GM18861 (cell line): ENCODE results near the gene USP36.

Experiments
- ATAC-seq: cut with Tn5 transposase; IDR thresholded peaks from one replicate; pipeline ENCODE4 v1.9.1; 2021; ENCODE audit not compliant: unreplicated experiment

The USP36 gene

GRCh38 chr17:78839235-78839761 is 1.3 kb downstream of the USP36 start:
- ATAC-seq, result no peak

GRCh38 chr17:78838574-78839005 is 2.0 kb downstream of the USP36 start:
- ATAC-seq, result no peak

GRCh38 chr17:78836420-78837021 is 4.1 kb downstream of the USP36 start:
- ATAC-seq, result no peak

- no peak for ATAC-seq
Observed at GRCh38 chr17:78834571-78834970, 6.0 kb downstream of the USP36 start.

DNA sequence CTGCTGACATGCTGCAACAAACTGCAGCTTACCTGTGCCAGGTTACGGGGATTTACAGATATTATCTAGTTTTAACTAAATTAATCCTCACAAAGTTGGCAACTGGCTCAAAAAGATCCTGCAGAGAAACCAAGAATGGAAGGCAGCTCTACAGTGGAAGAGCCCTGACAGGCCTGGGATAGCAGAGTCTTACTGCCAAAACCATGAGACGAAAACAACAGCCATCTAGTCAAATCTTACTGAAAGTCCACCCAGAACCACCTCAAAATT is 8.1 kb downstream of the USP36 start:
- no peak for ATAC-seq

GRCh38 chr17:78831688-78832540 is 8.7 kb downstream of the USP36 start:
- ATAC-seq, result no peak

- ATAC-seq, result no peak
Observed at GRCh38 chr17:78829477-78829876, 11.1 kb downstream of the USP36 start.

DNA sequence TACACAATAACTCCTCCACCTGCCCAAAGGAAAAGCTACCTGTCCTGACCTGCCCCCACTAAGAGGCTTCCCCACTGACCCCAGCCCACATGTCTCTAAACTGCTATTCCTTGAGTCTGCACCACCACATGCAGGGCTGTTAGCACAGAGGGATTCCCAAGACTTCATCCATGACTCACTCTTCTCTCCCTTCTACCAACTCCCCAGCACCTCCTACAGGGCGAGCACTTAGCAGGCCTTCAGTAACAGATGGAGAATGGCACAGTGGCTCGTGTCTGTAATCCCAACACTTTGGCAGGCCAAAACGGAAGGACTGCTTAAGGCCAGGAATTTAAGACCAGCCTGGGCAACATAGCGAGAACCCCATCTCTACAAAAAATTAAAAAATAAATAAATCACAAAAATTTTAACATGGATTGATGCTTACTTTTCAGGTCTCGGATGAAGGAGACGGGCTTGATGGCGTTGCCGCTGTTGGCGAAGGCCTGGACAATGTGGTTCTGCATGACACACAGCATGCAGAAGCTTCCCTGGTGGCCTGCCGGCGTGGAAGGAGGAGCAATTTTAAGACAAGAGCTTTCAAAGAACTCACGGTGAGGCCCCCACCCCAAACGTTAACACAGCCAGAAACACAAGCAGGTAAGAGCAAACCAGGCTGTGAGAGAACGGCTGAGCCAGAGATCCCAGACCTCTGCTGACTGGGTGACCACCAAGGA is 12.0 kb downstream of the USP36 start:
- no peak for ATAC-seq

DNA sequence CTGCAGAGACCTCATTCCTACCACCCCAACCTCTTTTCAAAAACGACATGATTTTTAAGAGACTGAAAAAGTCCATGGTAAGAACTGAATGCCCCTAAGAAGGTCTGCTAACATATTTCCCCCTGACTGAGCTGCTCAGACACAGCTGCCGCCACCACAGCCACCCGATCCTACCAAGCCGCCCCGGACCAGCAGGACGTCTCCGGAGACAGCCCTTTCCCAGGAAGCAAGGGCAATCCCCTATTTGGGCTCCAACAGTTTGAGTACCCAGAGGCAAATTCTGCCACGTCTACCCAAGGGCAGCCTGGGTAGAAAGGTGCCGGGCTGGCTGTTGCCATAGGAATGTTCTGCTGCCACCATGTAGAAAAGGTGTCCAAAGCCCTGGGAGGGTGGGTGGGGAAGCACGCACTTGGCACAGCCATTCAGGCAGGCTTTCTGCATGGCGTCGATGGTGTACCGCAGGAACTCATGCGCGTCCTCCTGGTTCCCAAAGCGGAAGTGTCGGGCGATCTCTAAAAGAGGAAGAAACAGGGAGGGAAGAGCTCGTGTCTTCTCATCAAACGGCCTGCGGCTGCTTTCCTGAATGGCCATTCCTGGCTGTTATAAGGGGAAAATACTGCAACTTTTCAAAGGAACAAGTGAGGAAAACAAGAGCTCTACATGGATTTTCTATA is 13.6 kb downstream of the USP36 start:
- ATAC-seq, result no peak

DNA sequence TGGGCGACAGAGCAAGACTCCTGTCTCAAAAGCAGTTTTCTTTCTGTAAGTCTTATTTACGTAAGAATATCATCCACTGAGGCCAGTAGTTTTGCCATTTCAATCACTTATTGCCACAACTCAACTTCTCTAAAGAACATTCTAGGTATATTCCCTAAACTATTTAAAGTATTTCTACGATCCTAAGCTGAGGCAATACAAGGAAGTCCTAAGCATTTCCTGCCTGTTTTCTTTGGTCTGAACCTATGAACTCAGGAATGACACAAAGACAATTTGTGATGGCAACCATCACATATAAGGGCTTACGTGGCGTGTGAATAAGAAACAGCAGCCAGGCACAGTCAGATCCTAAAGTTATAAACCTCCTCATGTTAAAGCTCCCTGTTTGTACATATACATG is 14.2 kb downstream of the USP36 start:
- ATAC-seq, result no peak

- ATAC-seq, result no peak
Observed at GRCh38 chr17:78825696-78826095, 14.9 kb downstream of the USP36 start.

GRCh38 chr17:78824240-78824639 is 16.4 kb downstream of the USP36 start:
- no peak for ATAC-seq

DNA sequence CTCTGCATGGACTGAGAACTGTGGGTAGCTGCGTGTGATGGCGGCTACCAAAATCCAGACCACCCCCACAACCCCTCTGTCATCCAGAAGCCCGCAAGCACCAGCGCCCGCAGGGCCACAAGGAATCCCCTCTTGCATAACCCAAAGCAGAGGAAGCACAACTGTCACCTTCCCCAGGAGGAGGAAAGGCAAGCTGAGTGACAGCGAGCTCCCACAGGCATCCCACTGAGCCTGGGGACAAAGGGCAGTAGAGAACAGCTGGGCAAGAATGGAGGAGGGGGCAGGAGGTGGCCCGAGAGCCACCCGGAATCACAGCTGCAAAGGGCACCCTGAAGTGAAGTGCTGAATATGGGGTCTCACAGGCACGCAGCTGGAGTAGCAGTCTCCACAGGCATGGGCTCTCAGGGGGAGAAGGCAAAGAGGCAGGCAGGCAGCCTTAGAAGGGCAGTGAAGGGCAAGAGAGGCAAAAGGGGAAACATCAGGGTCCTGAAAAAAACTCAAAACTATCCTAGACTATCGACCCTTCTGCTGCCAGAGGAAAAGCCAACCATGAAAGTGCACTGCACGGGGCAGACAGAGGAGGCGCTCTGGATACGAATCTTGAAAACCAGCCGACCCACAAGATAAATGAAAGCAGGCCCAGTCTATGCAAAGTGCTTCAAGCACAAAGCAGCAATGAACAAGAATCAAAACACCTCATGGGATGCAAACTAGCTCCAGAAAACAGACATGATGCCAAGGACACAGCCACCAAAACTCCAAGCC is 17.1 kb downstream of the USP36 start:
- ATAC-seq, result no peak

DNA sequence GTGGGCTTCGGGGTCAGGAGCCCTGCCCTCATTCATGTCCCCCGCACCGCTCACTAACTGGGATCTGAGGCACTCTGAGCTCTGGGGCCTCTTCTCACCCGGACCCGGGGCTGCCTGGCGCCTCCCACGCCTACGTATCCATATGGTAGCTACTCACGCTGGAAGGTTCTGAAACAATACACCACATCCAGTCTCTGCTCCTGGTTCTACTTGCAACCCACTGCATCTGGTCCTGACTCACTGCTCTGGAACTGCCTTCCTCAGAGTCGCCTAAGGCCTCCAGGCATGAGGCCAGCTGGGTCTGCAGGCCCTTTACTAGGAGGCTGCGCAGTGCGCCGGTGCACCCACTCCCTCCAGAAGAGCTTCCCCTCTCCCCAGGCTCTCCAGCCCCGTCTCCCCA is 18.1 kb downstream of the USP36 start:
- no peak for ATAC-seq

DNA sequence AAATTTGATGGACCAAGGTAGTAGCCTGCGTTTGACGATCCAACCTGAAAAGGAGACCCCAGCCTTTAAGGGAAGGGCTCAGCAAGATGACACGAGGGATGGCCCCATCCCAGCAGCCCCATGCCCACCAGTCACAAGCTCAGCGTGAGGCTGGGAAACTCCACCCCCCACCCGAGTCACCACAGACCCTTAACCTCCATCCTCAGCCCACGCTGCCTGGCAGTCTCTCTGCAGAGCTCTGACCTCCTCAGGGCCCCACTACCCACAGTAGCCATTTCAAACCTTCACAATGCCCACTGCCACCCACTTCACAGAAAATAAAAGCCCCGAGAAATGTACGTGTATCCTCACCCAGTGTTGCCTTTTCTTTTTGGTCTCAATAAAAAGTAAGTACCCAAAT is 18.7 kb downstream of the USP36 start:
- ATAC-seq, result no peak

GRCh38 chr17:78820841-78821240 is 19.8 kb downstream of the USP36 start:
- no peak for ATAC-seq

- no peak for ATAC-seq
Observed at GRCh38 chr17:78819806-78820792, 20.5 kb downstream of the USP36 start.

GRCh38 chr17:78819402-78819801 is 21.2 kb downstream of the USP36 start:
- ATAC-seq, result no peak

GRCh38 chr17:78818932-78819331 is 21.7 kb downstream of the USP36 start:
- no peak for ATAC-seq
